ENCODE measurements around the gene LCNL1.

The LCNL1 gene

DNA sequence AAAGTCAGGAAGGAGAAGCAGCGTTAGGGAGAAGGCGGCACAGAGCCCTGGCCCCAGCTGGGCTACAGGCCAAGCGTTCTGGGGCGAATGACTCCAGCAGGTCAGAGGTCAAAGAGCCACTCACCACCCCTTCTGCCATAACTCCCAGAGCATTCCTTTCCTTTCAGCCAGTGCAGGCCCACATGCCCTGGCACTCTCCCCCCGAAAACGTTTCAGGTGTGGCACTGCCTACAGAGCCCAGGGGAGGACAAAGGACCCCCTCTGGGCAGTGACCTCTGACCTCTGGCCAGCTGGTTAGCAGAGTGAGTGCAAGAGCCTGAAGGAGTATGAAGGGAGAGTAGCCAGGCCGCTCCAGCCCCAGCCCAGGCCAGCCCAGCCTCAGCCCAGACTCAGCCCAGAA lies 40.4 kb downstream of the LCNL1 start:
- Histone ChIP-seq H3K27ac (no peak overlapping the region), H3K36me3 (peaks cover 45% of the 10 kb centered on the region), H3K27me3 (peaks cover 10% of the 10 kb centered on the region), H3K4me3 (ENCODE audit: low read depth in 1 of 2, low read length in 1 of 2) (no peak overlapping the region), H3K4me1 (ENCODE audit: control insufficient read depth in 1 of 2, insufficient read depth in 1 of 2, low read depth in 1 of 2, low read length in 1 of 2) (peaks cover 6 to 10% of the 10 kb centered on the region in 2 experiments), H3K9me3 (no peaks in the 10 kb centered on the region)
- TF ChIP-seq, protein P1, sequence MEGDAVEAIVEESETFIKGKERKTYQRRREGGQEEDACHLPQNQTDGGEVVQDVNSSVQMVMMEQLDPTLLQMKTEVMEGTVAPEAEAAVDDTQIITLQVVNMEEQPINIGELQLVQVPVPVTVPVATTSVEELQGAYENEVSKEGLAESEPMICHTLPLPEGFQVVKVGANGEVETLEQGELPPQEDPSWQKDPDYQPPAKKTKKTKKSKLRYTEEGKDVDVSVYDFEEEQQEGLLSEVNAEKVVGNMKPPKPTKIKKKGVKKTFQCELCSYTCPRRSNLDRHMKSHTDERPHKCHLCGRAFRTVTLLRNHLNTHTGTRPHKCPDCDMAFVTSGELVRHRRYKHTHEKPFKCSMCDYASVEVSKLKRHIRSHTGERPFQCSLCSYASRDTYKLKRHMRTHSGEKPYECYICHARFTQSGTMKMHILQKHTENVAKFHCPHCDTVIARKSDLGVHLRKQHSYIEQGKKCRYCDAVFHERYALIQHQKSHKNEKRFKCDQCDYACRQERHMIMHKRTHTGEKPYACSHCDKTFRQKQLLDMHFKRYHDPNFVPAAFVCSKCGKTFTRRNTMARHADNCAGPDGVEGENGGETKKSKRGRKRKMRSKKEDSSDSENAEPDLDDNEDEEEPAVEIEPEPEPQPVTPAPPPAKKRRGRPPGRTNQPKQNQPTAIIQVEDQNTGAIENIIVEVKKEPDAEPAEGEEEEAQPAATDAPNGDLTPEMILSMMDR (IDR thresholded peaks at IDR 0.05) = no peak

DNA sequence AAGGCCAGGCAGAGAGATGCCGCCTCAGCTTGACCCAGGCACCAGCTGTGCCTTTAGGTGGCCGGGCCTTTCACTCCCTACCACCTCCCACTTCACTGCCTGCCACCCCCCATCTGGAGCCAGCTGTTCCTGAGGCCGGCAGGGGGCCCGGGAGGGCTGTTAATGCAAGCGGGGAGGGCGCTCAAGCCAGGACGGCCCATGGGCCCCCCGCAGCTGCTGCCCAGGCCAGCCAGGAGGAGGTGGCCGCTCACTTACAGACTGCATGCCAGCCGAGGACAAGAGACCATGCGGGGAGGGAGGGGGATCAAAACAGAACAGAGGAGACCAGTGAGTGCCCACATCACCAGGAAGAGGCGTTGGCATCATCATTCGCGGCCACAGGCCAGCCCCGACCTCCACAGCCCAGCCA lies 40.8 kb downstream of the LCNL1 start:
- TF ChIP-seq, protein P1 (IDR thresholded peaks at IDR 0.05) = no peak
- Histone ChIP-seq H3K36me3 (peaks cover 45% of the 10 kb centered on the region), H3K4me3 (ENCODE audit: low read depth in 1 of 2, low read length in 1 of 2) (no peak overlapping the region), H3K4me1 (ENCODE audit: control insufficient read depth in 1 of 2, insufficient read depth in 1 of 2, low read depth in 1 of 2, low read length in 1 of 2) (peaks cover 9 to 13% of the 10 kb centered on the region in 2 experiments), H3K27ac (no peak overlapping the region), H3K27me3 (peaks cover 10% of the 10 kb centered on the region), H3K9me3 (no peaks in the 10 kb centered on the region)

DNA sequence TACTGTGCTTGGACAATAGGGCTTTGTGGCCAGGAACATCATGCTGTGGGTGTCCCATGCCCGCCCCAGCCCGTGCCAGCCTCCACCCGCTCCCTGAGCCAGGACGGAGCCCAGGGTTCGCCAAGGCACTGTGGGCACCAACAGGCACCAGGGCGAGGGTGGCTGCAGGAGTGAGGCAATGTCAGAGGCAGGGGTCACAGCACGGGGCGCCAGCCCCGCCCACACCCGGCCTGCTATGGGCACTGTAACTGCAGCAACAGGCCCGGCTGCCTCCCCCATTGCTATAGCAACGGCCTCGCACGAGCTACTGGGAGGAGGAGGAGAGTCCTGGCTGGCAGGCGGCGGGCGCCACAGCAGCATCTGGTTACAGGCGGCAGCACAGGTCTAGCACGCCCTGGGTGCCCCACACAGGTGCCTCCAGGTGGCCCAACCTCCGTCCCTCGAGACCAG lies 42.7 kb downstream of the LCNL1 start:
- H3K9me3 ChIP-seq = no peaks in the 10 kb centered on the region
- H3K27me3 ChIP-seq = peaks cover 10% of the 10 kb centered on the region
- no peak overlapping the region for H3K4me3 ChIP-seq (ENCODE audit: low read depth in 1 of 2, low read length in 1 of 2)
- no peak overlapping the region for H3K27ac ChIP-seq
- TF ChIP-seq, protein P1 (IDR thresholded peaks at IDR 0.05) = no peak
- H3K36me3 ChIP-seq = peaks cover 28% of the 10 kb centered on the region
- peaks cover 26 to 28% of the 10 kb centered on the region in 2 experiments for H3K4me1 ChIP-seq (ENCODE audit: control insufficient read depth in 1 of 2, insufficient read depth in 1 of 2, low read depth in 1 of 2, low read length in 1 of 2)

GRCh38 chr9:137026384-137026783 lies 43.6 kb downstream of the LCNL1 start:
- Histone ChIP-seq H3K27me3 (peaks cover 10% of the 10 kb centered on the region), H3K4me3 (ENCODE audit: low read depth in 1 of 2, low read length in 1 of 2) (no peak overlapping the region), H3K4me1 (ENCODE audit: control insufficient read depth in 1 of 2, insufficient read depth in 1 of 2, low read depth in 1 of 2, low read length in 1 of 2) (peaks cover 32 to 37% of the 10 kb centered on the region in 2 experiments), H3K36me3 (peaks cover 28% of the 10 kb centered on the region), H3K9me3 (no peaks in the 10 kb centered on the region), H3K27ac (no peak overlapping the region)
- TF ChIP-seq, protein P1 (IDR thresholded peaks at IDR 0.05) = no peak

- TF ChIP-seq, protein P1 (IDR thresholded peaks at IDR 0.05) = no peak
- peaks cover 26% of the 10 kb centered on the region for H3K36me3 ChIP-seq
- H3K27me3 ChIP-seq = peaks cover 10% of the 10 kb centered on the region
- no peak overlapping the region for H3K27ac ChIP-seq
- peaks cover 36 to 41% of the 10 kb centered on the region in 2 experiments for H3K4me1 ChIP-seq (ENCODE audit: control insufficient read depth in 1 of 2, insufficient read depth in 1 of 2, low read depth in 1 of 2, low read length in 1 of 2)
- H3K4me3 ChIP-seq (ENCODE audit: low read depth in 1 of 2, low read length in 1 of 2) = no peak overlapping the region
- H3K9me3 ChIP-seq = no peaks in the 10 kb centered on the region
Observed at GRCh38 chr9:137026828-137027227, 44.0 kb downstream of the LCNL1 start.
